ENCODE data around the gene C9orf85.

DNA sequence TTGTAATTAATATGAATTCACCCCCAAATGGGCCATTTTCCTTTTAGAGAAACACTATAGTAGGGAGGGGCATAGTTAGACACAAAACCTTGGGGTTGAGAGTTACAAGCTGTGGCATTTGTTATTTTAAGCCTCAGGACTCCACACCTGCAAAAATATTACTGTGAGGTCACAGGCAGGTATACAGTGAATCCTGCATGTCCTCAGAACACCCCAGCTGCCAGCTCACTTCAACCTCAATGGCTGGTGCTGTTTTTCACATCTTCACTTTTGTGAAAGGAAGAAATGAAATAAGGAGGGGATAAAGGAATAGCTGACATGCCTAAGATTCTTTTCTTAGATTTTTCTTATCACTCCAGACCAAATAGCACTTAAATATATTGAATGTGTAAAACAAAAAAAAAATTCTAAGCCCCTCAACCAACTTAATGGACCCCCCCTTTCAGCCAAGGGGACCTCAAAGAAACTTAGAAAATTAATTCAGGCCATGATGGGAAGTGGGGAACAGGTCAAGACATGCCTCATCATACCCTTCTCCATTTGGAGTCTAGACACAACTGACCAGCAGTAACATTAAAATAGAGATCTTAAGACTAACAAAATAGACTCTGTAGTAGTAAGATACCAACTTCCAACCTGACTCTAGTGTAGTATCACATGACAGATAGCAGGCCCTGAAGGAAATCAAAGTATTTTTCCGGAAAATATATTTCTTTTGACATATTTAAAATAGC is 9.2 kb downstream of the C9orf85 start:
- TF ChIP-seq, protein P1, sequence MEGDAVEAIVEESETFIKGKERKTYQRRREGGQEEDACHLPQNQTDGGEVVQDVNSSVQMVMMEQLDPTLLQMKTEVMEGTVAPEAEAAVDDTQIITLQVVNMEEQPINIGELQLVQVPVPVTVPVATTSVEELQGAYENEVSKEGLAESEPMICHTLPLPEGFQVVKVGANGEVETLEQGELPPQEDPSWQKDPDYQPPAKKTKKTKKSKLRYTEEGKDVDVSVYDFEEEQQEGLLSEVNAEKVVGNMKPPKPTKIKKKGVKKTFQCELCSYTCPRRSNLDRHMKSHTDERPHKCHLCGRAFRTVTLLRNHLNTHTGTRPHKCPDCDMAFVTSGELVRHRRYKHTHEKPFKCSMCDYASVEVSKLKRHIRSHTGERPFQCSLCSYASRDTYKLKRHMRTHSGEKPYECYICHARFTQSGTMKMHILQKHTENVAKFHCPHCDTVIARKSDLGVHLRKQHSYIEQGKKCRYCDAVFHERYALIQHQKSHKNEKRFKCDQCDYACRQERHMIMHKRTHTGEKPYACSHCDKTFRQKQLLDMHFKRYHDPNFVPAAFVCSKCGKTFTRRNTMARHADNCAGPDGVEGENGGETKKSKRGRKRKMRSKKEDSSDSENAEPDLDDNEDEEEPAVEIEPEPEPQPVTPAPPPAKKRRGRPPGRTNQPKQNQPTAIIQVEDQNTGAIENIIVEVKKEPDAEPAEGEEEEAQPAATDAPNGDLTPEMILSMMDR (IDR thresholded peaks at IDR 0.05), result no peak
- TF ChIP-seq POLR2A (IDR thresholded peaks at IDR 0.05), result no peak
